CD4-positive, alpha-beta T cell (primary cell): ENCODE results near the gene FREM1. TPM values are rescaled to one million over a fixed set of nuclear protein-coding genes. Genes with fewer than 3 reads are reported as not detected.

Experiments
- ATAC-seq: fragments of 200-7000 bp; cut with Tn5 transposase; one replicate; pipeline ENCODE4 v1.10.0; 2022; ENCODE audit warnings: mild to moderate bottlenecking; ENCODE audit not compliant: poor library complexity
- CTCF ChIA-PET: fragments of 350-600 bp; sonication (Branson Sonifier 250); formaldehyde crosslinking; loops from one replicate; lab custom pipeline; 2021; ENCODE audit warnings: antibody characterized with exemption, inconsistent platforms; lab: Charles Lee
- POLR2A ChIA-PET: fragments of 350-600 bp; sonication (Branson Sonifier 250); formaldehyde crosslinking; loops from one replicate; lab custom pipeline; 2021; ENCODE audit warnings: antibody characterized with exemption, inconsistent platforms; lab: Charles Lee
- DNase-seq, 14 experiments: peaks; one replicate each; pipeline ENCODE4 v3.0.0-alpha.2; 2013 to 2020; ENCODE audit warnings: mixed read lengths in 2 of 14
- H3K27ac ChIP-seq, 2 donors: one replicate each; pipeline versions ENCODE4 v1.5.1 to v1.7.0; 2013; ENCODE audit warnings: low read length in 2 of 2, low read depth in 1 of 2, mild to moderate bottlenecking in 1 of 2
- H3K27me3 ChIP-seq, 2 experiments: 1 replicate in 1 of 2; 2 replicates in 1 of 2; pipeline versions ENCODE4 v1.6.1 to v1.7.0; 2013; ENCODE audit warnings: low read length in 2 of 2, control low read depth in 1 of 2, mild to moderate bottlenecking in 1 of 2, moderate library complexity in 1 of 2; ENCODE audit not compliant: insufficient read depth in 2 of 2, control insufficient read depth in 1 of 2
- H3K36me3 ChIP-seq: one replicate; pipeline ENCODE4 v1.6.1; 2013; ENCODE audit warnings: low read length, control low read depth; ENCODE audit not compliant: insufficient read depth
- H3K4me1 ChIP-seq: one replicate; pipeline ENCODE4 v1.6.1; 2013; ENCODE audit warnings: low read length, control low read depth; ENCODE audit not compliant: insufficient read depth
- H3K4me3 ChIP-seq: one replicate; pipeline ENCODE4 v1.5.1; 2013; ENCODE audit warnings: mild to moderate bottlenecking, low read length, moderate library complexity
- H3K9me3 ChIP-seq, 2 experiments: 1 replicate in 1 of 2; 2 replicates in 1 of 2; pipeline versions ENCODE4 v1.6.1 to v1.7.0; 2013; ENCODE audit warnings: low read length in 2 of 2, mild to moderate bottlenecking in 2 of 2, control low read depth in 1 of 2, moderate library complexity in 1 of 2; ENCODE audit not compliant: control insufficient read depth in 1 of 2, insufficient read depth in 1 of 2
- H3K27ac Mint-ChIP-seq: one replicate; pipeline ENCODE4 v1.8.0; 2020; ENCODE audit warnings: mixed read lengths
- H3K27me3 Mint-ChIP-seq: one replicate; pipeline ENCODE4 v1.8.0; 2021; ENCODE audit warnings: mixed read lengths
- H3K36me3 Mint-ChIP-seq: one replicate; pipeline ENCODE4 v1.8.0; 2021; ENCODE audit warnings: low read depth, mixed read lengths
- H3K4me1 Mint-ChIP-seq: one replicate; pipeline ENCODE4 v1.8.0; 2021; ENCODE audit warnings: low read depth, mixed read lengths
- H3K4me3 Mint-ChIP-seq: one replicate; pipeline ENCODE4 v1.8.0; 2020; ENCODE audit warnings: mild to moderate bottlenecking, mixed read lengths
- H3K9me3 Mint-ChIP-seq: one replicate; pipeline ENCODE4 v1.8.0; 2020; ENCODE audit warnings: mixed read lengths
- intact Hi-C, 2 experiments: fragments of 100-400 bp; cut with DNase I in 1 of 2; cut with micrococcal nuclease in 1 of 2; formaldehyde crosslinking; loops; one replicate each; pipeline versions ENCODE4 v1.15.1 to v1.9.0; 2023 to 2025; cut with DNase I, micrococcal nuclease
- polyA plus RNA-seq, 2 donors: library from polyadenylated mRNA; unstranded; fragments of 120-200 nt; gene quantifications; one replicate each; pipeline ENCODE4 v1.2.1, GENCODE V29; 2013
- total RNA-seq, 174 experiments: library from RNA in 2 of 174; stranded (reverse) in 2 of 174; gene quantifications; one replicate each; pipeline ENCODE4 v1.2.3 and lab custom pipeline; 2021 to 2026
- TF ChIP-seq, protein P1 (sequence below): fragments of 200-600 bp; IDR thresholded peaks from one replicate; pipeline ENCODE4 v1.8.0; 2022; ENCODE audit warnings: antibody characterized with exemption, mild to moderate bottlenecking

FREM1 gene
- total RNA-seq (under 1 TPM in 1 of 2 experiments, not detected in 1; 0.27 TPM), total RNA-seq (lab: John Stamatoyannopoulos, UW) (0 to 2.3 (median 0.20) reads per million in 172 experiments)
- polyA plus RNA-seq (2013, experiment 1 of 2): 0.08 TPM
- 0.30 TPM for polyA plus RNA-seq (2013, experiment 2 of 2)

- Histone ChIP-seq H3K9me3 (no peaks in the 10 kb centered on the region), H3K4me3 (no peak within 1 kb of the TSS), H3K4me1 (no peaks in the 10 kb centered on the region), H3K36me3 (no peaks in the 10 kb centered on the region), H3K27me3 (no peaks in the 10 kb centered on the region), H3K27ac (no peak within 1 kb of the TSS)
- CTCF ChIA-PET: no interaction called here
- intact Hi-C loops: no loop called here
- no peaks in the 10 kb centered on the region for H3K9me3 Mint-ChIP-seq
- no peak for DNase-seq
- peaks cover 9% of the 10 kb centered on the region for H3K27me3 Mint-ChIP-seq
- H3K36me3 Mint-ChIP-seq: no peaks in the 10 kb centered on the region
- no peak for ATAC-seq
- H3K4me1 Mint-ChIP-seq: no peaks in the 10 kb centered on the region
- H3K4me3 Mint-ChIP-seq: no peak within 1 kb of the TSS
- TF ChIP-seq, protein P1, sequence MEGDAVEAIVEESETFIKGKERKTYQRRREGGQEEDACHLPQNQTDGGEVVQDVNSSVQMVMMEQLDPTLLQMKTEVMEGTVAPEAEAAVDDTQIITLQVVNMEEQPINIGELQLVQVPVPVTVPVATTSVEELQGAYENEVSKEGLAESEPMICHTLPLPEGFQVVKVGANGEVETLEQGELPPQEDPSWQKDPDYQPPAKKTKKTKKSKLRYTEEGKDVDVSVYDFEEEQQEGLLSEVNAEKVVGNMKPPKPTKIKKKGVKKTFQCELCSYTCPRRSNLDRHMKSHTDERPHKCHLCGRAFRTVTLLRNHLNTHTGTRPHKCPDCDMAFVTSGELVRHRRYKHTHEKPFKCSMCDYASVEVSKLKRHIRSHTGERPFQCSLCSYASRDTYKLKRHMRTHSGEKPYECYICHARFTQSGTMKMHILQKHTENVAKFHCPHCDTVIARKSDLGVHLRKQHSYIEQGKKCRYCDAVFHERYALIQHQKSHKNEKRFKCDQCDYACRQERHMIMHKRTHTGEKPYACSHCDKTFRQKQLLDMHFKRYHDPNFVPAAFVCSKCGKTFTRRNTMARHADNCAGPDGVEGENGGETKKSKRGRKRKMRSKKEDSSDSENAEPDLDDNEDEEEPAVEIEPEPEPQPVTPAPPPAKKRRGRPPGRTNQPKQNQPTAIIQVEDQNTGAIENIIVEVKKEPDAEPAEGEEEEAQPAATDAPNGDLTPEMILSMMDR: no peak
- POLR2A ChIA-PET: no interaction called here
- no peak within 1 kb of the TSS for H3K27ac Mint-ChIP-seq
These were observed at the start of gene FREM1 for GRCh38 chr9:14909961-14910805. Gene FREM1, minus strand, starts transcription at chr9:14910428. Its CDS starts 41,451 bp downstream, at chr9:14868977.

DNA sequence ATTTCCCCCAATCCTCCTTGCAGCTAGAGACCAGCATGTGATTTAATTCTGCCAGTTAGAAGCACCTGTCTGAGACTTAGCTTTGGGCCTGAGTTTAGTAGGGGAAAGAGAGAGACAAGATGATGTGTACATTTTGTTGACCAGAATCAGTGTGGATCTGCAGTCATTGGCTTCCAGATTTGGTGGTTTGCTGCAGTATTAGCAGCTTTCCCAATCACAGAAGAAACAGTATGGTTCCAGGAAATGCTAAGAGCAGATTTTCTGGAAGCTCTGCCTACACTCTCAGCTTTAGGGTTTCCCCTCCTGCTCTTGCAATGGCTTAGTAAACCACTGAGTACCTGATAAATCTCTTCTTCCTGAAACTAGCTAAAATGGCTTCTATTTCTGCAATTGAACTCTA is 48.8 kb upstream of the FREM1 start:
- Histone ChIP-seq H3K27ac (no peak overlapping the region), H3K4me3 (no peak overlapping the region), H3K9me3 (no peaks in the 10 kb centered on the region), H3K36me3 (no peaks in the 10 kb centered on the region), H3K27me3 (no peaks in the 10 kb centered on the region), H3K4me1 (peaks cover 6% of the 10 kb centered on the region)
- no peak overlapping the region for H3K4me3 Mint-ChIP-seq
- CTCF ChIA-PET: no interaction called here
- H3K4me1 Mint-ChIP-seq: no peaks in the 10 kb centered on the region
- H3K27ac Mint-ChIP-seq: no peak overlapping the region
- no peaks in the 10 kb centered on the region for H3K36me3 Mint-ChIP-seq
- no peak for ATAC-seq
- no peaks in the 10 kb centered on the region for H3K9me3 Mint-ChIP-seq
- no peaks in the 10 kb centered on the region for H3K27me3 Mint-ChIP-seq
- POLR2A ChIA-PET: no interaction called here
- intact Hi-C loops: no loop called here
- TF ChIP-seq, protein P1: no peak
- DNase-seq: no peak

GRCh38 chr9:14957109-14957508 is 46.9 kb upstream of the FREM1 start:
- no peak overlapping the region for H3K27ac ChIP-seq

More at GRCh38 chr9:14957109-14957508, 46.9 kb upstream of the FREM1 start:
- no peaks in the 10 kb centered on the region for H3K27me3 Mint-ChIP-seq
- H3K4me1 ChIP-seq: peaks cover 6% of the 10 kb centered on the region
- H3K36me3 Mint-ChIP-seq: no peaks in the 10 kb centered on the region
- intact Hi-C loops: no loop called here
- no peaks in the 10 kb centered on the region for H3K27me3 ChIP-seq
- no peak overlapping the region for H3K4me3 ChIP-seq
- H3K9me3 Mint-ChIP-seq: no peaks in the 10 kb centered on the region
- no peaks in the 10 kb centered on the region for H3K36me3 ChIP-seq
- no peak overlapping the region for H3K27ac Mint-ChIP-seq
- DNase-seq (no peak), ATAC-seq (no peak)
- no peaks in the 10 kb centered on the region for H3K9me3 ChIP-seq
- no peak overlapping the region for H3K4me3 Mint-ChIP-seq
- TF ChIP-seq, protein P1: no peak
- no peaks in the 10 kb centered on the region for H3K4me1 Mint-ChIP-seq
- ChIA-PET CTCF (no interaction called here), POLR2A (no interaction called here)
